ENCODE results near the gene MRPS9.

MRPS9 gene

DNA sequence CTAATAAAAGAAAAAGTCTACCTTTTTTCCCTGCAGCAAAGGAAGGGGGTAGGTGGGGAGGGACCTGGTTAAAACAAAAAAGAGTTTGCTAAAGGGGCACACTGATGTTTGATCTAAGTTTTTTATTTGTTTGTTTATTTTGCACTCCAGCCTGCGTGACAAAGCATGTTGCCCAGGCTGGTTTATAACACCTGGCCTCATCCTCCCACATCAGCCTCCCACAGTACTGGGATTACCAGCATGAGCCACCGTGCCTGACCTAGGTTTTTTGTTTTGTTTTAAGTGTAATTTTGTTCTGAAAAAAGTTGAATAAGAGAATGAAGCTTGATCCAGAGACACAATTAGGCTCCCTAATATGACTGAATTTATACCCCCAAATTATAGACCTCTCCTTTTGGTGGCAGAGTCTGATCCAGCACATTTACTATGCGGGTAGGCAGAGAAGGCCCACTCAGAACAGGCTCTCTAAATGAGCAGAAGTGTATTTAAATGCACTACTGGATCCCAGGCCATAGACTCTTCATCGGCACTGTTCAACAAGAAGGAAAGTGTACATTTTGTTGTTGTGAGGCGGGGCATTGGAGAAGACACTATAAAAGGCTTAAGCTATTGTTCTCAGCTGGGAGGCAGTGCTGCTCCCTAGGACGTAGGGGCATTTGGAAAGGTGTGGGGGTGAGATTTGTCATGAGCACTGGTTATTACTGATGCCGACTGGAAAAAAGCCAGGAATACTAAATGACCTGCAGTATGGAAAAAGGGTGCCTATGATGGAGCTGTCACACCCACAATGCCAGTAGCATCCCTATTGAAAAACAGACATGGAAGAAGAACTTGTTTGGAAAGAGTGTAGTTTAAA, 32.4 kb downstream of the MRPS9 start:
- in situ Hi-C loops (cut with HindIII; ENCODE audit: low pct_ligation_motif_present, low sequenced_read_pairs): no loop called here
- Histone ChIP-seq H3K4me3 (ENCODE audit: low read depth, low read length) (no peak overlapping the region), H3K27me3 (replicated peaks) (no peaks in the 10 kb centered on the region), H3K36me3 (replicated peaks) (no peaks in the 10 kb centered on the region), H3K27ac (no peak overlapping the region)
- TF ChIP-seq, protein P1, sequence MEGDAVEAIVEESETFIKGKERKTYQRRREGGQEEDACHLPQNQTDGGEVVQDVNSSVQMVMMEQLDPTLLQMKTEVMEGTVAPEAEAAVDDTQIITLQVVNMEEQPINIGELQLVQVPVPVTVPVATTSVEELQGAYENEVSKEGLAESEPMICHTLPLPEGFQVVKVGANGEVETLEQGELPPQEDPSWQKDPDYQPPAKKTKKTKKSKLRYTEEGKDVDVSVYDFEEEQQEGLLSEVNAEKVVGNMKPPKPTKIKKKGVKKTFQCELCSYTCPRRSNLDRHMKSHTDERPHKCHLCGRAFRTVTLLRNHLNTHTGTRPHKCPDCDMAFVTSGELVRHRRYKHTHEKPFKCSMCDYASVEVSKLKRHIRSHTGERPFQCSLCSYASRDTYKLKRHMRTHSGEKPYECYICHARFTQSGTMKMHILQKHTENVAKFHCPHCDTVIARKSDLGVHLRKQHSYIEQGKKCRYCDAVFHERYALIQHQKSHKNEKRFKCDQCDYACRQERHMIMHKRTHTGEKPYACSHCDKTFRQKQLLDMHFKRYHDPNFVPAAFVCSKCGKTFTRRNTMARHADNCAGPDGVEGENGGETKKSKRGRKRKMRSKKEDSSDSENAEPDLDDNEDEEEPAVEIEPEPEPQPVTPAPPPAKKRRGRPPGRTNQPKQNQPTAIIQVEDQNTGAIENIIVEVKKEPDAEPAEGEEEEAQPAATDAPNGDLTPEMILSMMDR (IDR thresholded peaks at IDR 0.05; ENCODE audit: low read depth, low read length, missing control alignments): no peak
- DNase-seq: no peak

DNA sequence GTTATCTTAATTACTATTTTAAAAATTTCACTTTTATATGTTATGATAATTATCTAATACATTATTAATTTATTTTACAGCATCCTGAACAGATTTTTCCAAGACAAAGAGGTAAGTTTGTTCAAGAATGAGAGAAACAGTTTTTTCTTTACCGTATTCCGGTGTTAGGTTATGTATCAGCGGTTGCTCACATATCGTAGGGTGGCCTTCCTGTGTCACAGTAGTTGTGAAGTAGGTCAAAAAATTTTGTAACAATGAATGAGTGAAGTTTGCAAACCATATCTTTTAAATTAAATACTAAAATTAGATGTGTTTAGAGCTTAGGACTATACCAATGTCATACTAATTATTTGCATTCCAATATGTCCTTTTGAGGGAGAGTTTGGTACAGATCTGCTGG, 33.5 kb downstream of the MRPS9 start:
- H3K27ac ChIP-seq: no peak overlapping the region
- no peak for DNase-seq
- no peaks in the 10 kb centered on the region for H3K27me3 ChIP-seq (replicated peaks)
- H3K4me3 ChIP-seq (ENCODE audit: low read depth, low read length): no peak overlapping the region
- in situ Hi-C loops (cut with HindIII; ENCODE audit: low pct_ligation_motif_present, low sequenced_read_pairs): no loop called here
- TF ChIP-seq, protein P1 (IDR thresholded peaks at IDR 0.05; ENCODE audit: low read depth, low read length, missing control alignments): no peak
- H3K36me3 ChIP-seq (replicated peaks): no peaks in the 10 kb centered on the region

DNA sequence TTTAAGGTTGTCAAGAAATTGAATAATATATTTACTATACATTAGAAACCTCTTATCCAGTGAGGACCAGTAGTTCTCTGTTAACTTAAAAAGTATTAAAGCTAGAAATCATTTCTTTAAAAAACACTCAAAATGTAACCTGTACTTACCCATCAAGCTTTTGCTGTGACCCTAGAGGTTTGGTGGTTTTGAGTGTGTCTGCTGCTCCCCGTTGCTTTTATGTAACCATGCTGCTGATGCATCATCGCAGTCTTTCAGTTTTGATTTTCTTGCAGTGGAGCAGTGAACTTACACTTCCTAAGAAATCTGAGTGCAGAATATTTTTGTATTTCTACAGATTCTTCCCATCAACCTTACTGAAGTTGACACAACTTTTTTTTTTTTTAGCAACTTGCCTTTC, 34.2 kb downstream of the MRPS9 start:
- Histone ChIP-seq H3K36me3 (replicated peaks) (no peaks in the 10 kb centered on the region), H3K27me3 (replicated peaks) (no peaks in the 10 kb centered on the region), H3K4me3 (ENCODE audit: low read depth, low read length) (no peak overlapping the region), H3K27ac (no peak overlapping the region)
- in situ Hi-C loops (cut with HindIII; ENCODE audit: low pct_ligation_motif_present, low sequenced_read_pairs): no loop called here
- TF ChIP-seq, protein P1 (IDR thresholded peaks at IDR 0.05; ENCODE audit: low read depth, low read length, missing control alignments): no peak
- DNase-seq: no peak

DNA sequence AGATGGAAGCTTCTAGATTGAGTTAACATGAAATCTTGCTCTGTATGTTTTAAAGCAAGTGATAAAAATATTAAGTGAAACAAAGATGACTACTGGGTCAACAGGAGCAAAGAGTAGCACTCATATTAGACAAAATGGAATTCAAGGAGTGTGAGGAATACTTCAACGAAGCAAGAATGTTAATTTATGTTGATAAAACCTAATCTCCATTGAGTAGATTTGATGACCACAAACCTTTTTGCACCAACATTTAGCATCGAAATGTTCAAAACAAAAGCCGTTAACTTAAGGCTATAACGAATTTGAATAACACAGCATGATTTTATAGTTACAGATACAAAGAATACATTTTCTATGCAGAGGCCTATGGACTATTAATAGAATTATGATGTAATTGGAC, 35.7 kb downstream of the MRPS9 start:
- Histone ChIP-seq H3K27me3 (replicated peaks) (no peaks in the 10 kb centered on the region), H3K4me3 (ENCODE audit: low read depth, low read length) (no peak overlapping the region), H3K36me3 (replicated peaks) (no peaks in the 10 kb centered on the region), H3K27ac (no peak overlapping the region)
- TF ChIP-seq, protein P1 (IDR thresholded peaks at IDR 0.05; ENCODE audit: low read depth, low read length, missing control alignments): no peak
- in situ Hi-C loops (cut with HindIII; ENCODE audit: low pct_ligation_motif_present, low sequenced_read_pairs): no loop called here
- no peak for DNase-seq

DNA sequence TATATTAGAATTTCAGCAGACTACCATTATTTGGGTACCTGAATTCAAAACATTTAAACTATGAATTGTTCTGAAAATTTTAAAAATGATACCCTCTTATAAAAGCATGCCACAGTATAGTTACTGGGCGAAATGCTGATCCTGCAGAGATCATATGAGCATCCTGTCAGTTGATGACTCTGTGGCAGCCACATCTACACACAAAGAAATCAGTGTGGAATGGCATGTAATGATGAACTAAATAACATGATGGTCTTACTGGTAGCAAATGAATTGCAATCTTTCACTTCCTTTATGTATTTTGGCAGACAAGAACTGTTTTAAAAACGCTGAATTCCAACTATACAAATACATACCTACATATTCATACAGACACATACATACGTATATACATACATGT, 38.3 kb downstream of the MRPS9 start:
- Histone ChIP-seq H3K4me3 (ENCODE audit: low read depth, low read length) (no peak overlapping the region), H3K27me3 (replicated peaks) (no peaks in the 10 kb centered on the region), H3K36me3 (replicated peaks) (no peaks in the 10 kb centered on the region), H3K27ac (no peak overlapping the region)
- DNase-seq: no peak
- TF ChIP-seq, protein P1 (IDR thresholded peaks at IDR 0.05; ENCODE audit: low read depth, low read length, missing control alignments): no peak
- in situ Hi-C loops (cut with HindIII; ENCODE audit: low pct_ligation_motif_present, low sequenced_read_pairs): no loop called here

Data from brain microvascular endothelial cell (primary cell).